Effector memory CD4-positive, alpha-beta T cell (primary cell): Measurements from ENCODE around the gene B3GAT2.
"Not testable (repeated sequence)": the region's sequence is repeated elsewhere in the genome, so short reads cannot be mapped to it uniquely, and the experiment has no call there.

Source experiments
- DNase-seq, 3 donors: peaks; one replicate each; pipeline ENCODE4 v3.0.0-alpha.2; 2020
- H3K27ac ChIP-seq: 2 replicates; pipeline ENCODE4 v1.7.0; 2013; ENCODE audit warnings: mild to moderate bottlenecking, low read length, moderate library complexity; ENCODE audit not compliant: insufficient read depth, poor library complexity, severe bottlenecking
- H3K27me3 ChIP-seq: replicated peaks from 2 replicates; pipeline ENCODE4 v1.7.0; 2013; ENCODE audit warnings: mild to moderate bottlenecking, low read length; ENCODE audit not compliant: insufficient read depth, control insufficient read depth, poor library complexity, severe bottlenecking
- H3K36me3 ChIP-seq: 2 replicates; pipeline ENCODE4 v1.7.0; 2013; ENCODE audit warnings: mild to moderate bottlenecking, low read length, moderate library complexity; ENCODE audit not compliant: control insufficient read depth, insufficient read depth
- H3K4me1 ChIP-seq: 2 replicates; pipeline ENCODE4 v1.7.0; 2013; ENCODE audit warnings: low read length, mild to moderate bottlenecking; ENCODE audit not compliant: control insufficient read depth, insufficient read depth, poor library complexity, severe bottlenecking
- H3K4me3 ChIP-seq: 2 replicates; pipeline ENCODE4 v1.7.0; 2013; ENCODE audit warnings: low read length, low read depth, mild to moderate bottlenecking; ENCODE audit not compliant: insufficient read depth, poor library complexity, severe bottlenecking
- H3K9me3 ChIP-seq: 2 replicates; pipeline ENCODE4 v1.7.0; 2013; ENCODE audit warnings: mild to moderate bottlenecking, low read length, moderate library complexity; ENCODE audit not compliant: control insufficient read depth

The B3GAT2 gene

DNA sequence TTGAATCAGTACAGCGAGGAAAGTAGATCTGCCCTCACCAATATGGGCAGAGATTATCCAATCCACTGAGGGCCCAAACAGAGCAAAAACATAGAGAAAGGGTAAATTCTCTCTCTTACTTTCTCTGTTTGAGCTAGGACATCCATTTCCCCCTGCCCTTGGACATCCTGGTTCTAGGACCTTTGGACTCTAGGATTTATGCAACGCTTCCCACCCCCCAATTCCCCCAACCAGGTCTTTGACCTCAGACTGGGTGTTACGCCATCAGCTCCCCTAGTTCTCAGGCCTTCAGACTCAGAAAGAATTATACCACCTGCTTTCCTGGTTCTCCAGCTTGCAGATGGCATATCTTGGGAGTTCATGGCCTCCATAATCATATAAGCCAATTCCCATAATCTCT, 10.2 kb upstream of the B3GAT2 start:
- no peaks in the 10 kb centered on the region for H3K36me3 ChIP-seq

DNA sequence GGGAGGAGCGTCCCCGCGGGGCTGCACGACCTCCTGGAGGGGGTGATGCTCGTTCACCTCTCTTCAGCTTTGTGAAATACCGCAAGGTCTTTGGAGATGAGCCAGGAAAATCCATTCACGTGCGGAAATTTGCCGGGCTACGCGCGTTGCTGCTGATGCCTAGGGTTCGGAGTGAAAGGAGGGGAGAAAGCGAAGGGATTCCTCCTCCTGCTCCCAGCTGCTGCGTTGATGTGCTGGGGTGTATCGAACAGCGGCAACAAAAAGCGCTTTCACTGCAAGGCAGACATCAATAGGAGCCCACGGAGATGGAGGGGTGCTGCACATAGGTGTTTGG, 391 bp upstream of the B3GAT2 start:
- H3K4me3 ChIP-seq, result peak overlapping the region; percentile 66
- DNase-seq, result no peak
- H3K27ac ChIP-seq, result no peak overlapping the region
- peaks cover 21% of the 10 kb centered on the region for H3K4me1 ChIP-seq
- H3K27me3 ChIP-seq, result peaks cover 15% of the 10 kb centered on the region
- H3K36me3 ChIP-seq, result no peaks in the 10 kb centered on the region
- no peaks in the 10 kb centered on the region for H3K9me3 ChIP-seq

More for the DNA sequence above, 10.2 kb upstream of the B3GAT2 start:
- no peak for DNase-seq
- no peak overlapping the region for H3K27ac ChIP-seq
- H3K4me3 ChIP-seq, result no peak overlapping the region
- no peaks in the 10 kb centered on the region for H3K27me3 ChIP-seq
- H3K9me3 ChIP-seq, result no peaks in the 10 kb centered on the region
- H3K4me1 ChIP-seq, result no peaks in the 10 kb centered on the region

DNA sequence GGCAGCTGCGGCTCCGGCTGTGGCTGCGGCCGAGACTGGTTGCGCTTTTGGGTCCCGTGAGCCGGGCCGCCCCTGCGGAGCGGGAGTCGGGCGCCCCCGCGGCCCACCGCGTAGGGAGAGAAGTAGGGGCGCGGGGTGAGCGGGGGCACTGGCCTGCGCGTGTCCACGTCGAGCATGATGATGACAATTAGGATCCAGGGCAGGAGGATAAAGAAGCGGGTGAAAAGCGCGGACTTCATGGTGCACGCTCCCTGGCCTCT, 739 bp downstream of the B3GAT2 start:
- Histone ChIP-seq H3K4me3 (peak overlapping the region; percentile 66), H3K4me1 (peaks cover 21% of the 10 kb centered on the region), H3K9me3 (no peaks in the 10 kb centered on the region), H3K36me3 (no peaks in the 10 kb centered on the region), H3K27me3 (peaks cover 15% of the 10 kb centered on the region), H3K27ac (no peak overlapping the region)
- no peak for DNase-seq

DNA sequence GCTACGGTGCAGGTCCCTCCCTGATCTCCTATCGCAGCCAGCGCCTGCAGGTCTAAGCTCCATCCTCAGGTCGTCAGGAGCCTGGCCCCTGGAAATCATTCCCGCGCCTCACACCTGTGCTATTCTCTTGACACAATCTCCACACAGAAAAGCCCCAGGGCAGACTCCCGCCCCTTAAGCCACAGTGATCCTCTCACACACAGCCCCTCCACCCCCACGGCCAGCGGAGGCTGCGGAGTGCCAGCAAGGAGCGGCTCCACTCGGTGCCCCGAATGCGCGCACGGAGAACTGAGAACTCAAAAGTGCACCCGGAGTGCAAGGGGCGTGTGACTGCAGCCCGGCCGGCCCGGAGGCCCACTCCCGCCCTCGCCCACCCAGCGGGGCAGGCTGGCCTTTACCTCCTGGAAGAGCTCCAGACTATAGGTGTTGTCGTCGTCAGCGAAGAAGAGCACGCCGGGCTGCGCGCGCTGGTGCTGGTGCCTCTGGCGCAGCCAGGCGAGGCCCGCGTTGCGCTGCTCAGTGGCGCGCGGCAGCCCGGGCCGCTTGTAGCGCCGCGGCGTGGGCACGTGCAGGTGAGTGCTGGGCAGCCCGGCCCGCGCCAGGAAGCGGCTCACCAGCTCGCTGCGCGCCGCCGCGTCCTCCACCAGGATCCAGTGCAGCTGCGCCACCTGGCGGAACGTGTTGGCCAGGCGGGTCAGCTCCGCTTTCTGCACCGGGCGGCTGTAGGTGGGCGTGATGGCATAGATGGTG, 1.2 kb downstream of the B3GAT2 start:
- peaks cover 21% of the 10 kb centered on the region for H3K4me1 ChIP-seq
- no peaks in the 10 kb centered on the region for H3K36me3 ChIP-seq
- DNase-seq, result peak; percentile 56 to 73 (median 62)
- H3K4me3 ChIP-seq, result peak overlapping the region; percentile 66
- H3K9me3 ChIP-seq, result no peaks in the 10 kb centered on the region
- peaks cover 15% of the 10 kb centered on the region for H3K27me3 ChIP-seq
- H3K27ac ChIP-seq, result no peak overlapping the region

DNA sequence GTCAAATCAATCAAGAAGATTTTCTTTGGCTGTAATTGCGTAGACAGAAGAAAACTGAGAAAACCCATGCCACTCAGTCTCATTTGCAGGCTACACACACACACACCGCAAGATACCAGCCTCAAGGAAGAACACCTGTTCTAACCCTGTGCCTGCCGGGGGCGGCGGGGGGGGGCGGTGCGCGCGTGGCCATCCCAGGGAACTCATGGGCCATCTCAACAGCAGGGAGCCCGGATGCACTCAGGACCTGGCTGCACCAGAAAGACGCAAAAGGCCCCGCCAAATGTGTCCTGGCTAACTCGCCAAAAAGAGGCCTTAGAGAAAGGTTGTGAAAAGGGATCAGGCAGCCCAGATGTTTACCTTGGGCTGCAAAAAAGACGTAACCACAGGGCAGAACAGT, 2.1 kb downstream of the B3GAT2 start:
- Histone ChIP-seq H3K27me3 (peaks cover 15% of the 10 kb centered on the region), H3K36me3 (no peaks in the 10 kb centered on the region)

DNA sequence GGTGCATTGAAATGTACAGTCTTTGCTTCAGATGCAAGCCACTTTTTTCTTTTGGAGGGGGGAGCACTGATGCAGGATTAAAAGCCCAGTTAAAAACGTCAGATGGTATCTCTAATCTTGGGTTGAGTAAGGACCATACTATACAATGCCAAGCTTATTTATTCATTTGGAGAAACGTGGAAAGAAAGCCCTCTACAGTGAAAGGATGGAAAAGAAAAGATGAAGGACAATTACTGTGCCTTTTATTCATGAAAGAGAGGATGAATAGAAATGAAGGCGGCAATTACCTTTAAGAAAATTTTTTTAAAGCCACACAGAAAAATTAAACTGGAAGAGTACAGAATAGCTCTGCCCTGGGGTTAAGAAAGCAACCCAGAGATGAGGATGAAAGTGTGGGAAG, 2.7 kb downstream of the B3GAT2 start:
- no peak for DNase-seq
- H3K36me3 ChIP-seq, result no peaks in the 10 kb centered on the region
- no peak overlapping the region for H3K4me3 ChIP-seq
- peaks cover 15% of the 10 kb centered on the region for H3K27me3 ChIP-seq
- no peak overlapping the region for H3K27ac ChIP-seq
- H3K4me1 ChIP-seq, result peaks cover 21% of the 10 kb centered on the region
- no peaks in the 10 kb centered on the region for H3K9me3 ChIP-seq

More for the DNA sequence above, 2.1 kb downstream of the B3GAT2 start:
- DNase-seq, result no peak
- Histone ChIP-seq H3K4me1 (peaks cover 21% of the 10 kb centered on the region), H3K27ac (no peak overlapping the region), H3K9me3 (no peaks in the 10 kb centered on the region), H3K4me3 (no peak overlapping the region)

DNA sequence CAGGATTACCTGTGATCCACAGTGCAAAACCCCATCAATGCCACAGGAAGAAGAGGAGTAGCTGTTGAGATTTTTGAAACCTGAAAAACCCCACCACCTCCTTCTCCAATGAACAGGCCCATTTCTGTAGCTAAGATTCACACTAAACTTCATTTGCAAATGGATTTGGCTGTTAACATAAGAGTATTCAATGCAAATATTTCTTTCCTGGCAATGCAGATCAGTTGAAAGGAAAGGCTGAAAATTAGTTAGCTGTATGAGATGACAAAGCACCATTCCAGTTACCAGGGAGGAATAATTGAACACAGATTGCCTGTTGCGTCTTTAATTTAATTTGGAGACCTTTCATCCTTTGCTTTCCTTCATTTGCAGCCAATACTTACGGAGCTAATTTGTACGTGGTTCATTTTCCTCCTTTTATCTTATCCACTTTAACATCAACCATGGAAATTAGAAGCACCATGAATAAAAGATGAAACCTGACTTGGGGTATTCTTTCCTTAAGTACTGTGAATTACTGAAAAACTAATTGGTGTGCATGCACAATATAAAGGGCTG, 4.2 kb downstream of the B3GAT2 start:
- DNase-seq, result no peak
- Histone ChIP-seq H3K27me3 (peaks cover 15% of the 10 kb centered on the region), H3K4me1 (peaks cover 21% of the 10 kb centered on the region), H3K36me3 (no peaks in the 10 kb centered on the region), H3K27ac (no peak overlapping the region), H3K4me3 (no peak overlapping the region), H3K9me3 (no peaks in the 10 kb centered on the region)

DNA sequence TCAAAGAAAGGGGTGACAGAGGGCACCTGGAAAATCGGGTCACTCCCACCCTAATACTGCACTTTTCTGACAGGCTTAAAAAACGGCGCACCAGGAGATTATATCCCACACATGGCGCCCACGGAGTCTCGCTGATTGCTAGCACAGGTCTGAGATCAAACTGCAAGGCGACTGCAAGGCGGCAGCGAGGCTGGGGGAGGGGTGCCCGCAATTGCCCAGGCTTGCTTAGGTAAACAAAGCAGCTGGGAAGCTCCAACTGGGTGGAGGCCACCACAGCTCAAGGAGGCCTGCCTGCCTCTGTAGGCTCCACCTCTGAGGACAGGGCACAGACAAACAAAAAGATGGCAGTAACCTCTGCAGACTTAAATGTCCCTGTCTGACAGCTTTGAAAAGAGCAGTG, 12.5 kb downstream of the B3GAT2 start:
- DNase-seq, H3K4me1 ChIP-seq, H3K27ac ChIP-seq, H3K9me3 ChIP-seq, H3K36me3 ChIP-seq, H3K4me3 ChIP-seq, H3K27me3 ChIP-seq: not testable (repeated sequence)

DNA sequence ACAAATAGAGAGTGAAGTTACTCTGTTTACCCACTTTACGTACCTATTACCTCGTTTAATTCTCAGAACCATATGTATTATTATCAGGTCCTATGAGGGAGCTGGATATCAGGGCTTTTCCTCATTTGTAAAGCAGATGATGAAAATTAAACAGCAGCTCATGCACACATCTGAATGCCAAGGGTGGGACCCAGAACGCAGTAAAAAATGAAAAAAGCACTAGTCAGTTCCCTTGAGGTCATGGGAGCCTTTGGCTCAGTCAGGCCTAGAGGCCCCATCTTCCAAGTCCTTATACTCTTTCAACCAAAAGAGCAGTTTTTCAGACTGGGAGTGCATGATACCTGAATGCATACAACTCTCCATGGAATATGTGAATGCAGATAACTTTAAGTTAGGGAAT, 23.0 kb downstream of the B3GAT2 start:
- H3K9me3 ChIP-seq, result no peaks in the 10 kb centered on the region
- no peaks in the 10 kb centered on the region for H3K36me3 ChIP-seq
- H3K27ac ChIP-seq, result no peak overlapping the region
- H3K27me3 ChIP-seq, result no peaks in the 10 kb centered on the region
- H3K4me3 ChIP-seq, result no peak overlapping the region
- no peak for DNase-seq
- H3K4me1 ChIP-seq, result no peaks in the 10 kb centered on the region

DNA sequence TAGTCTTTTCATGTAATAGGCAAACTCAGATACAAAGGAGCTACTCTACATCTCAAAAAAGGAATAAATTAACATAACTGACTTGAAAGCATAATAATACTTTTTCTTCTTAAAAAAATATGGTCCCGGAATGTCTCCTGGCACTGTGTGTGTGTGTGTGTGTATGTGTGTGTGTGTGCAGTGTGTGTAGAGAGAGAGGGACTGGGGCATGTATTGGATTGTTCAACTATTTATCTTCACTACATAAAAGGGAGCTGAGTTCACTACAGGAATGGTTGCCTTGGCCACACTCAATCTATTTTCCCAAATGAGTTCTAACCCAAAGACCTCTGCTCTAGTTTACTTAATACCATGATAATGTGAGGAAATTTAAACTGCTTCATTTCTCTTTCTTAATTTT, 51.1 kb downstream of the B3GAT2 start:
- Histone ChIP-seq H3K27ac (no peak overlapping the region), H3K9me3 (no peaks in the 10 kb centered on the region), H3K4me1 (no peaks in the 10 kb centered on the region), H3K27me3 (no peaks in the 10 kb centered on the region), H3K36me3 (no peaks in the 10 kb centered on the region), H3K4me3 (no peak overlapping the region)
- no peak for DNase-seq
